H4 (cell line): ENCODE results near the gene NMT1. TPM values are rescaled to one million over a fixed set of nuclear protein-coding genes. Genes with fewer than 3 reads are reported as not detected.
A peak's percentile ranks its signal among the peaks of the same experiment; 100 is the strongest.

Source experiments
- DNase-seq: peaks from one replicate; pipeline ENCODE4 v3.0.0-alpha.2; 2015; ENCODE audit warnings: low spot score
- total RNA-seq: library from RNA; depleted of rRNA; stranded (reverse); fragments of >200 nt; shearing (Covaris generic); gene quantifications from 2 replicates; pipeline ENCODE4 v1.2.3, GENCODE V29; 2014; rRNA removed

NMT1 gene
- total RNA-seq, 1 experiment from 2014 or later, result 119 TPM

GRCh38 chr17:45150911-45151809, 90.0 kb downstream of the NMT1 start:
- DNase-seq, result no peak

DNA sequence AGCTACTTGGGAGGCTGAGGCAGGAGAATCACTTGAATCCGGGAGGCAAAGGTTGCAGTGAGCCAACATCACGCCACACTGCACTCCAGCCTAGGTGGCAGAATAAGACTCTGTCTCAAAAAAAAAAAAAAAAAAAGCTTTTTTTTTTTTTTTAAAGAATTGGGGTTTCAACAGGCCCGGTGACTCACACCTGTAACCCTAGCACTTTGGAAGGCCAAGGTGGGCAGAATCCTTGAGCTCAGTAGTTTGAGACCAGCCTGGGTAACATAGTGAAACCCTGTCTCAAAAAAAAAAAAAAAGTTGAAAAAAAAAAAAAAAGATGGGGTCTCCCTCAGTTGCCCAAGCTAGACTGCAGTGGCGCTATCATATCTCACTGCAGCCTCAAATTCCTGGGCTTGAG, 93.9 kb downstream of the NMT1 start:
- no peak for DNase-seq

DNA sequence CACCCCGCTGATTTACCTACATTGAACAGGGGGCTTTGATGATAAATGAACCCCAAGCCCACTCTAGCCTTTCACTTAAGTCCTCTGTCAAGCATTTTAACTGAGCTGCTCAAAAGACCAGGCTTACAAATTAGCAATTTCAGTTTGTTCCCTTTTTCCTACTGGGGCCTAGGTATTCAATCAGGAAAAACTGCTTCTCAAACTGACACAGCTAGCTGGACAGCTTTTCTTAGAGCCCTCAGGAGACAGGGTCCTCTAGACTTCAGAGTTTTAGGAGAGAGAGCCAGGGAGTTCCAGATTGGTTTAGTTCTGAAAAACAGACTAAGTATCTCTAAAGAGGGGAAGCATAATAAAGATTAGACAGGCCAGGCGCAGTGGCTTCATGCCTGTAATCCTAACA, 94.4 kb downstream of the NMT1 start:
- DNase-seq, result no peak

DNA sequence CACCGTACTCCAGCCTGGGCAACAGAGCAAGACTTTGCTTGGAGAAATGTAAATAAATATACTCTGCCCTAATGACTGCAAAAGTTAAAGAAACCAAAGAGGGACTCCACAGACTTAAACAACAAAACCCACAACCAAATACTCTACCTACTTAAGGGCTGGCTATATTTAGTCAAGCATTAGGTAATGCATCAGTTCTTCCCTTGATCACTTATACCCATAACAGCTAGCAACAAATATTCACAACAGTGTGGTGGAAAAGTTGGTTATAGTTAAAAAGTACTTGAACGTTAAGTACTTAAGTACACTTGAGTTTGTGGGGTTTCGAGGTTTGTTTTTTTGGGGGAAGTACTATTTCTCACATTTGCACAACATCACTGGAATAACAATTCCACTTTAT, 95.1 kb downstream of the NMT1 start:
- DNase-seq, result peak; percentile 19

Other genes starting within 250 kb of the NMT1 start
- gene GJC1, start 231.0 kb upstream of the NMT1 start, total RNA-seq, result 8.2 and 8.8 TPM in 2 replicates
- gene HIGD1B, start 213.4 kb upstream of the NMT1 start, total RNA-seq, result not detected in 2 replicates
- 120 and 173 TPM in 2 replicates for gene EFTUD2, start 161.9 kb upstream of the NMT1 start, total RNA-seq
- not detected in 2 replicates for gene GFAP, start 145.8 kb upstream of the NMT1 start, total RNA-seq
- gene KIF18B, start 113.5 kb upstream of the NMT1 start, total RNA-seq, result 4.5 and 4.9 TPM in 2 replicates
- 5.3 and 7.1 TPM in 2 replicates for gene C1QL1, start 93.0 kb upstream of the NMT1 start, total RNA-seq
- 29.3 and 39.8 TPM in 2 replicates for gene DCAKD, start 9.7 kb upstream of the NMT1 start, total RNA-seq
- 21.0 and 157 TPM in 2 replicates for gene PLCD3, start 71.2 kb downstream of the NMT1 start, total RNA-seq
- gene ACBD4, start 74.4 kb downstream of the NMT1 start, total RNA-seq, result 2.1 and 2.6 TPM in 2 replicates
- gene HEXIM1, start 87.2 kb downstream of the NMT1 start, total RNA-seq, result 4.9 and 6.5 TPM in 2 replicates
- gene HEXIM2, start 100.6 kb downstream of the NMT1 start, total RNA-seq, result 5.8 and 10.7 TPM in 2 replicates
- gene FMNL1, start 160.6 kb downstream of the NMT1 start, total RNA-seq, result 4.4 and 6.7 TPM in 2 replicates
- gene SPATA32, start 200.8 kb downstream of the NMT1 start, total RNA-seq, result 0.21 TPM in 1 of 2 replicates, not detected in the other